IMR-90 (cell line): ENCODE data around the gene DAND5. TPM values are rescaled to one million over a fixed set of nuclear protein-coding genes. Genes with fewer than 3 reads are reported as not detected.
A peak's percentile ranks its signal among the peaks of the same experiment; 100 is the strongest.

Experiments
- ATAC-seq: fragments of 200-7000 bp; cut with Tn5 transposase; 2 replicates; pipeline ENCODE4 v1.9.1; 2020; ENCODE audit warnings: low read depth, mild to moderate bottlenecking, moderate library complexity
- BruUV-seq: library from RNA; stranded (reverse); fragments of 400-500 nt; replicated peaks from 2 replicates; lab custom pipeline; 2021; lab: Mats Ljungman, UMichigan
- CTCF ChIA-PET: fragments of 300-600 bp; formaldehyde crosslinking; extraction: SDS; loops from one replicate; lab custom pipeline; 2021; ENCODE audit warnings: antibody characterized with exemption; lab: Yijun Ruan, JAX
- POLR2A ChIA-PET: fragments of 300-600 bp; sonication (Branson Sonifier 250); formaldehyde crosslinking; loops from one replicate; lab custom pipeline; 2022; ENCODE audit warnings: antibody characterized with exemption; ENCODE audit not compliant: unreplicated experiment; lab: Charles Lee
- DNase-seq: peaks from one replicate; pipeline ENCODE4 v3.0.0; 2013
- H2AFZ ChIP-seq: replicated peaks from 2 replicates; pipeline ENCODE3; 2013; ENCODE audit warnings: low read length, mild to moderate bottlenecking; ENCODE audit not compliant: poor library complexity
- H2AK5ac ChIP-seq: 2 replicates; pipeline ENCODE4 v1.6.1; 2013; ENCODE audit warnings: low read depth, low read length, inconsistent platforms
- H2AK9ac ChIP-seq: replicated peaks from 2 replicates; pipeline ENCODE3; 2013; ENCODE audit warnings: mild to moderate bottlenecking, low read depth, low read length, moderate library complexity; ENCODE audit not compliant: poor library complexity
- H2BK120ac ChIP-seq: 2 replicates; pipeline ENCODE4 v1.6.1; 2013; ENCODE audit warnings: low read depth, low read length, inconsistent platforms
- H2BK15ac ChIP-seq: 3 replicates; pipeline ENCODE4 v1.6.1; 2013; ENCODE audit warnings: low read depth, low read length, inconsistent platforms
- H2BK20ac ChIP-seq: 2 replicates; pipeline ENCODE4 v1.6.1; 2013; ENCODE audit warnings: low read depth, mild to moderate bottlenecking, inconsistent platforms, low read length, moderate library complexity
- H2BK5ac ChIP-seq: 2 replicates; pipeline ENCODE4 v1.6.1; 2013; ENCODE audit warnings: mild to moderate bottlenecking, low read depth, low read length, inconsistent platforms; ENCODE audit not compliant: poor library complexity, severe bottlenecking
- H3K14ac ChIP-seq: replicated peaks from 2 replicates; pipeline ENCODE4 v1.6.1; 2013; ENCODE audit warnings: low read depth, low read length, inconsistent platforms
- H3K18ac ChIP-seq: 2 replicates; pipeline ENCODE4 v1.6.1; 2013; ENCODE audit warnings: low read depth, low read length, control low read depth
- H3K23ac ChIP-seq: 2 replicates; pipeline ENCODE4 v1.6.1; 2013; ENCODE audit warnings: low read depth, low read length, inconsistent platforms
- H3K27ac ChIP-seq: 2 replicates; pipeline ENCODE4 v1.5.1; 2013; ENCODE audit warnings: mild to moderate bottlenecking, control low read depth, low read length; ENCODE audit not compliant: insufficient read depth
- H3K27me3 ChIP-seq: 2 replicates; pipeline ENCODE4 v1.6.1; 2013; ENCODE audit warnings: low read length; ENCODE audit not compliant: control insufficient read depth, insufficient read depth
- H3K36me3 ChIP-seq: 2 replicates; pipeline ENCODE4 v1.6.1; 2013; ENCODE audit warnings: low read length, mixed read lengths; ENCODE audit not compliant: control insufficient read depth, insufficient read depth
- H3K4ac ChIP-seq: 2 replicates; pipeline ENCODE4 v1.6.1; 2013; ENCODE audit warnings: low read depth, low read length, inconsistent platforms
- H3K4me1 ChIP-seq: 2 replicates; pipeline ENCODE4 v1.6.1; 2013; ENCODE audit warnings: low read length, mixed read lengths; ENCODE audit not compliant: control insufficient read depth, insufficient read depth
- H3K4me2 ChIP-seq: 2 replicates; pipeline ENCODE4 v1.6.1; 2013; ENCODE audit warnings: low read depth, mild to moderate bottlenecking, control low read depth, low read length, moderate library complexity
- H3K4me3 ChIP-seq: 2 replicates; pipeline ENCODE4 v1.5.1; 2013; ENCODE audit warnings: low read depth, mild to moderate bottlenecking, control low read depth, low read length, moderate library complexity; ENCODE audit not compliant: insufficient read depth
- H3K56ac ChIP-seq: 2 replicates; pipeline ENCODE4 v1.6.1; 2013; ENCODE audit warnings: low read length, inconsistent platforms; ENCODE audit not compliant: insufficient read depth; ENCODE audit errors: extremely low read depth
- H3K79me1 ChIP-seq, 2 experiments: 2 replicates each; pipeline ENCODE4 v1.6.1; 2013; ENCODE audit warnings: low read length in 2 of 2, inconsistent platforms in 1 of 2, low read depth in 1 of 2
- H3K9ac ChIP-seq: 2 replicates; pipeline ENCODE4 v1.6.1; 2013; ENCODE audit warnings: low read depth, low read length, control low read depth
- H3K9me1 ChIP-seq: 2 replicates; pipeline ENCODE4 v1.6.1; 2013; ENCODE audit warnings: low read length, inconsistent platforms; ENCODE audit not compliant: insufficient read depth
- H3K9me3 ChIP-seq: 2 replicates; pipeline ENCODE4 v1.6.1; 2013; ENCODE audit warnings: low read length; ENCODE audit not compliant: control insufficient read depth, insufficient read depth
- H4K20me1 ChIP-seq: 2 replicates; pipeline ENCODE4 v1.6.1; 2013; ENCODE audit warnings: low read length, inconsistent platforms; ENCODE audit not compliant: insufficient read depth
- H4K5ac ChIP-seq: 2 replicates; pipeline ENCODE4 v1.6.1; 2013; ENCODE audit warnings: mild to moderate bottlenecking, low read depth, low read length, control low read depth
- H4K8ac ChIP-seq, 2 experiments: 2 replicates each; pipeline ENCODE4 v1.6.1; 2013; ENCODE audit warnings: low read depth in 2 of 2, low read length in 2 of 2, control low read depth in 1 of 2, inconsistent platforms in 1 of 2
- H4K91ac ChIP-seq: 2 replicates; pipeline ENCODE4 v1.6.1; 2013; ENCODE audit warnings: low read depth, low read length, inconsistent platforms; ENCODE audit not compliant: insufficient read depth
- BHLHE40 ChIP-seq: fragments of 150-350 bp; IDR thresholded peaks from 2 replicates; pipeline ENCODE4 v1.6.1; 2016; ENCODE audit warnings: mild to moderate bottlenecking, low read depth, low read length
- CEBPB ChIP-seq: IDR thresholded peaks from 2 replicates; pipeline ENCODE4 v1.6.1; 2012; ENCODE audit warnings: low read depth, low read length, improper control_type of control experiment
- CHD1 ChIP-seq: IDR thresholded peaks from 2 replicates; pipeline ENCODE4 v1.6.1; 2012; ENCODE audit warnings: low read depth, low read length, improper control_type of control experiment
- FOS ChIP-seq: fragments of 150-350 bp; IDR thresholded peaks from 2 replicates; pipeline ENCODE4 v1.6.1; 2016; ENCODE audit warnings: low read depth, low read length
- MAFK ChIP-seq: IDR thresholded peaks from 2 replicates; pipeline ENCODE4 v1.6.1; 2012; ENCODE audit warnings: low read depth, low read length, improper control_type of control experiment
- MAZ ChIP-seq: IDR thresholded peaks from 2 replicates; pipeline ENCODE4 v1.6.1; 2012; ENCODE audit warnings: low read depth, mild to moderate bottlenecking, low read length, improper control_type of control experiment, moderate library complexity, borderline replicate concordance
- MXI1 ChIP-seq: IDR thresholded peaks from 2 replicates; pipeline ENCODE4 v1.6.1; 2012; ENCODE audit warnings: low read depth, mild to moderate bottlenecking, low read length, moderate library complexity, borderline replicate concordance
- NFE2L2 ChIP-seq: fragments of 150-350 bp; IDR thresholded peaks from 2 replicates; pipeline ENCODE4 v1.6.1; 2016; ENCODE audit warnings: low read depth, mild to moderate bottlenecking, low read length
- POLR2A ChIP-seq: IDR thresholded peaks from 2 replicates; pipeline ENCODE4 v1.6.1; 2012; ENCODE audit warnings: mild to moderate bottlenecking, low read depth, low read length
- RCOR1 ChIP-seq: IDR thresholded peaks from 2 replicates; pipeline ENCODE4 v1.6.1; 2012; ENCODE audit warnings: mild to moderate bottlenecking, low read length, improper control_type of control experiment; ENCODE audit not compliant: insufficient replicate concordance
- RFX5 ChIP-seq: IDR thresholded peaks from 2 replicates; pipeline ENCODE4 v1.8.0; 2012; ENCODE audit warnings: low read depth, mild to moderate bottlenecking, low read length, moderate library complexity
- SMC3 ChIP-seq: fragments of 150-350 bp; IDR thresholded peaks from 2 replicates; pipeline ENCODE4 v1.6.1; 2016; ENCODE audit warnings: low read depth, mild to moderate bottlenecking, antibody characterized with exemption, low read length, moderate library complexity
- WGBS, 2 experiments: methylation state at CpG; one replicate each; pipeline versions ENCODE4 v1.1.5 to v1.1.7; 2013; ENCODE audit warnings: missing lambda C conversion rate in 2 of 2; ENCODE audit not compliant: insufficient read length in 1 of 2; ENCODE audit errors: extremely low coverage in 2 of 2; 5-methylcytosine and 5-hydroxymethylcytosine counted together
- dilution Hi-C: fragments of 300-500 bp; cut with HindIII; formaldehyde crosslinking; loops from one replicate; pipeline ENCODE4 v1.14.3; 2018; ENCODE audit warnings: low sequenced_read_pairs; ENCODE audit not compliant: unreplicated experiment
- in situ Hi-C: fragments of 300-500 bp; cut with MboI; formaldehyde crosslinking; loops from 3 replicates; pipeline ENCODE4 v1.14.3; 2019; ENCODE audit warnings: low sequenced_read_pairs, inconsistent platforms, mixed read lengths
- intact Hi-C: fragments of 100-400 bp; cut with micrococcal nuclease; formaldehyde crosslinking; loops from 2 replicates; pipeline ENCODE4 v1.10.0; 2022
- polyA plus RNA-seq, 3 experiments: library from polyadenylated mRNA; depleted of rRNA; stranded (reverse); fragments of >200 nt; gene quantifications; 2 replicates each; pipeline ENCODE4 v1.2.3, GENCODE V29; 2012; ENCODE audit warnings: low replicate concordance in 1 of 3
- total RNA-seq: library from RNA; depleted of rRNA; stranded (reverse); fragments of >200 nt; gene quantifications from 2 replicates; pipeline ENCODE4 v1.2.3, GENCODE V29; 2012
- TF ChIP-seq, protein P1 (sequence below): fragments of 150-350 bp; IDR thresholded peaks from 2 replicates; pipeline ENCODE4 v1.6.1; 2016; ENCODE audit warnings: low read depth, mild to moderate bottlenecking, low read length, moderate library complexity, borderline replicate concordance
- TF ChIP-seq, protein P2 (sequence below): conservative IDR thresholded peaks from 2 replicates; pipeline ENCODE4 v1.5.1; 2012; ENCODE audit warnings: mild to moderate bottlenecking, low read depth, low read length, improper control_type of control experiment
- TF ChIP-seq, protein P3 (sequence below): fragments of 150-350 bp; IDR thresholded peaks from 2 replicates; pipeline ENCODE4 v1.6.1; 2017; ENCODE audit warnings: mild to moderate bottlenecking, antibody characterized with exemption, low read length, low read depth

Gene DAND5
- total and polyA plus RNA-seq, 2 of the 4 experiments (the other 2 are of a cell fraction) = 0.03 TPM; not detected in 1

DNA sequence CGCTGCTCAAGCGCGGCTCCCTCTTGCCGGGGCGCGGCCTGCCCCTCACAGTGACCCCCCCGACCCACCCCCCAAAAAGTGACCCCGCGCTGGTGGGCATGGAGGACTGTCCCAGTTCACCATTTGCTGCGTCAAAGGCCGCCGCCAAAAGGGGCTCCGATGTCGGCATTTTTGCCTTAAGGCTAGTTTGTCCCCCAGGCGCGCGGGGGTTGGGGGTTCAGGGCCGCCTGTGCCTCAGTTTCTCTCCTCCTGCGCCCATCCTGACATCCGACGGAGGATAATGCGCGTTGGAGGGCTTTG lies 43.0 kb downstream of the DAND5 start:
- no peak for DNase-seq
- Histone ChIP-seq H4K8ac (peak overlapping the region; percentile 75 to 82), H3K56ac (no peak overlapping the region), H3K4me1 (peaks cover 23% of the 10 kb centered on the region), H2AFZ (peak overlapping the region; percentile 82), H3K23ac (0 out of 2 replicates have a peak overlapping the region, but pooled peaks have one; percentile 38), H2AK9ac (peak overlapping the region; percentile 85), H3K9me3 (no peaks in the 10 kb centered on the region), H3K27ac (peak overlapping the region; percentile 97; the same call in 1 of the 2 replicates), H2BK5ac (peak overlapping the region; percentile 47), H3K79me1 (peaks cover 22 to 66% of the 10 kb centered on the region in 2 experiments), H3K4ac (peak overlapping the region; percentile 94), H3K4me2 (peak overlapping the region; percentile 61), H3K18ac (no peak overlapping the region; the same call in 1 of the 2 replicates), H4K91ac (peak overlapping the region; percentile 46), H3K9ac (peak overlapping the region; percentile 27; the same call in 1 of the 2 replicates), H2BK15ac (0 out of 3 replicates have a peak overlapping the region, but pooled peaks have one; percentile 37), H3K4me3 (no peak overlapping the region), H2BK20ac (peak overlapping the region; percentile 21; the same call in 1 of the 2 replicates), H3K14ac (peak overlapping the region; percentile 35; the same call in 1 of the 2 replicates), H3K27me3 (no peaks in the 10 kb centered on the region), H4K20me1 (peaks cover 23% of the 10 kb centered on the region), H3K36me3 (peaks cover 5% of the 10 kb centered on the region), H3K9me1 (peaks cover 9% of the 10 kb centered on the region), H2AK5ac (peak overlapping the region; percentile 79), H4K5ac (peak overlapping the region; percentile 27), H2BK120ac (peak overlapping the region; percentile 37; the same call in 1 of the 2 replicates)
- POLR2A ChIA-PET = no interaction called here
- no TSS peak for BruUV-seq
- no peak for TF ChIP-seq RCOR1
- no peak for TF ChIP-seq BHLHE40
- no peak for TF ChIP-seq FOS
- TF ChIP-seq SMC3 = no peak
- TF ChIP-seq CHD1 = no peak
- TF ChIP-seq, protein P1, sequence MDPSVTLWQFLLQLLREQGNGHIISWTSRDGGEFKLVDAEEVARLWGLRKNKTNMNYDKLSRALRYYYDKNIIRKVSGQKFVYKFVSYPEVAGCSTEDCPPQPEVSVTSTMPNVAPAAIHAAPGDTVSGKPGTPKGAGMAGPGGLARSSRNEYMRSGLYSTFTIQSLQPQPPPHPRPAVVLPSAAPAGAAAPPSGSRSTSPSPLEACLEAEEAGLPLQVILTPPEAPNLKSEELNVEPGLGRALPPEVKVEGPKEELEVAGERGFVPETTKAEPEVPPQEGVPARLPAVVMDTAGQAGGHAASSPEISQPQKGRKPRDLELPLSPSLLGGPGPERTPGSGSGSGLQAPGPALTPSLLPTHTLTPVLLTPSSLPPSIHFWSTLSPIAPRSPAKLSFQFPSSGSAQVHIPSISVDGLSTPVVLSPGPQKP = no peak
- no peak for TF ChIP-seq POLR2A
- TF ChIP-seq MXI1 = no peak
- no peak for TF ChIP-seq CEBPB
- no peak for TF ChIP-seq NFE2L2
- TF ChIP-seq, protein P2, sequence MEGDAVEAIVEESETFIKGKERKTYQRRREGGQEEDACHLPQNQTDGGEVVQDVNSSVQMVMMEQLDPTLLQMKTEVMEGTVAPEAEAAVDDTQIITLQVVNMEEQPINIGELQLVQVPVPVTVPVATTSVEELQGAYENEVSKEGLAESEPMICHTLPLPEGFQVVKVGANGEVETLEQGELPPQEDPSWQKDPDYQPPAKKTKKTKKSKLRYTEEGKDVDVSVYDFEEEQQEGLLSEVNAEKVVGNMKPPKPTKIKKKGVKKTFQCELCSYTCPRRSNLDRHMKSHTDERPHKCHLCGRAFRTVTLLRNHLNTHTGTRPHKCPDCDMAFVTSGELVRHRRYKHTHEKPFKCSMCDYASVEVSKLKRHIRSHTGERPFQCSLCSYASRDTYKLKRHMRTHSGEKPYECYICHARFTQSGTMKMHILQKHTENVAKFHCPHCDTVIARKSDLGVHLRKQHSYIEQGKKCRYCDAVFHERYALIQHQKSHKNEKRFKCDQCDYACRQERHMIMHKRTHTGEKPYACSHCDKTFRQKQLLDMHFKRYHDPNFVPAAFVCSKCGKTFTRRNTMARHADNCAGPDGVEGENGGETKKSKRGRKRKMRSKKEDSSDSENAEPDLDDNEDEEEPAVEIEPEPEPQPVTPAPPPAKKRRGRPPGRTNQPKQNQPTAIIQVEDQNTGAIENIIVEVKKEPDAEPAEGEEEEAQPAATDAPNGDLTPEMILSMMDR = no peak
- TF ChIP-seq, protein P3, sequence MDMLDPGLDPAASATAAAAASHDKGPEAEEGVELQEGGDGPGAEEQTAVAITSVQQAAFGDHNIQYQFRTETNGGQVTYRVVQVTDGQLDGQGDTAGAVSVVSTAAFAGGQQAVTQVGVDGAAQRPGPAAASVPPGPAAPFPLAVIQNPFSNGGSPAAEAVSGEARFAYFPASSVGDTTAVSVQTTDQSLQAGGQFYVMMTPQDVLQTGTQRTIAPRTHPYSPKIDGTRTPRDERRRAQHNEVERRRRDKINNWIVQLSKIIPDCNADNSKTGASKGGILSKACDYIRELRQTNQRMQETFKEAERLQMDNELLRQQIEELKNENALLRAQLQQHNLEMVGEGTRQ = no peak
- TF ChIP-seq MAFK = no peak
- TF ChIP-seq MAZ = no peak
- TF ChIP-seq RFX5 = no peak
- dilution Hi-C loops (no loop called here), intact Hi-C loops (no loop called here), in situ Hi-C loops (no loop called here)
- no peak for ATAC-seq
- CTCF ChIA-PET = no interaction called here
- WGBS, 2 experiments = 62% methylated on average over 14 of the region's 23 CpGs; no CpG with 5 or more reads in 1 of the 2 experiments
